ENCODE results near the gene ZNF385D.
A peak's percentile ranks its signal among the peaks of the same experiment; 100 is the strongest.

ZNF385D gene

DNA sequence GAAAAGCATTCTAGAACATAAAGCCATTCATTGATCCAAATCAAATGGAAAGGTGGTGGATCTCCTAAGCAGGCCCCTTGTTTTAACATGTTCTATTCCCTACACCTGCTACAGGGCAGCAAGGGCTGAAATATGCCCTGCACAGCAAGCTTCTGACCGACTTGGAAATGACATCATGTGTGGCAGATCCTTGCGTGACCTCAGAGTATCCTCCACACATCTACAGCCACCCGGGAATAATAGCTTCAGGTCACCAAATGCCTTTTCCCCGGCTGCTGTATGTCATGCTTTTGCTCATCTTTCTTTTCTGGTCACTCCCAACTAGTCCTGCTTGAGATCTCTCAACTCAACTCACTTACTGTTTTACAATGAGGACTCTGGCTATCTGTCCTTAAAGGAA lies 158.2 kb downstream of the ZNF385D start:
- no peak for DNase-seq (ENCODE audit: low read depth)

DNA sequence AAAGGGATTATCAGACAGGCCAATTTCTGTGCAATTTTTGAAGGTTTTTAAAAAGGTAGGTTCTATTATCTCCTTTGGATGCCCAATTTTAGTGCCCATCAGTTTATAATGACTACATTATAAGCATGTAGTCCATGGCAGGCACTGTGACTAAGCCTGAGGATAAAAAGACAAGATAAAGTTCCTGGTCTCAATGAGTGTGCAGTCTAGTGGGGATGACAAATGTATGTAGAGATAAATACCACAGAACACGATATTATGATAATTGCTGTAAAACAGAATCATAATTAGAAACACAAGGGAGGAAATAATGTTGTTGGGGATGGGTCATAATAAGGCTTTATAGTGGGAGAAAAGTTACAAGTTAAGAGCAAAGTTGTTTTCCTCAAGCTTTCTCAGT lies 163.1 kb downstream of the ZNF385D start:
- no peak for DNase-seq (ENCODE audit: low read depth)

DNA sequence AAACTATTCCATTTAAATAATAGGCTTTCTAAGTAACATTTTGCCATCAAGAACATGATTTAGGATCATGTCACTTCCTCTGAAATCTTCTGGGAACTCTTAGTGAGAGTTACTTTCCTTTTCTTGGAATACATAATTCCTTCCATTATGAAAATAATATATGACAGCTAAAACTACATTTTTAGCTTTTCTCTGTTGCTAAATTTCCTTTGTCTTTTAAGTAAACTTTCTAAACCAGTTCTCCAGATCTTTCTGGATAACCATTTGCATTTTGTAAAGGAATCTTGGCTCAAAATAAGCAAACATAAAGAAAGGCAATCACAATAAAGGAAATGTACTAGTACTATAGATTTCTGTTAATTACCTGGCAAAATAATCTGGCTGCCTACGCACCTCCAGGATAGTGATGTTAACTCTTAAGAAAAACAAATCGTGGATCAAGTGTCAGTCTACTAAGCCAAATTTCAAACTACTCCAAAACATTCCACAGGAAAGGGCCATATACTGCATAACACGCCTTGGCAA lies 165.7 kb downstream of the ZNF385D start:
- DNase-seq (ENCODE audit: low read depth), result no peak

DNA sequence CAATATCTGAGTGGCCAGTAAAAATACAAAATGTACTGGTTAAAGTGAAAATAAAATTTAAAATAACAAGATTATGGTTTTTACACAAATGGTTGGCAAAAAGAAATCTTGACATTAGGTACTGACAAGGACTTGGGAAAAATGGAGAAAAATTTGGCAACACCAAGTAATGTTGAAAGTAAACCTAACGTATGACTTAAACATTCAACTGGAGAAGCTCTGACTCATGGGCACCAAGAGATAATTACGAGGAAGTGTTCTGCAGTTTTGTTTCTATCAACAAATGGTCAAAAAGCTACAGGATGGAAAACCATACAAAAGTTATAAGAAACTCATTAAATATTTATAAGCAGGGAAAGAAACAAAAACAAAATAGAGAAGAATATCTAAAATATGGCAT lies 177.7 kb downstream of the ZNF385D start:
- no peak for DNase-seq (ENCODE audit: low read depth)

DNA sequence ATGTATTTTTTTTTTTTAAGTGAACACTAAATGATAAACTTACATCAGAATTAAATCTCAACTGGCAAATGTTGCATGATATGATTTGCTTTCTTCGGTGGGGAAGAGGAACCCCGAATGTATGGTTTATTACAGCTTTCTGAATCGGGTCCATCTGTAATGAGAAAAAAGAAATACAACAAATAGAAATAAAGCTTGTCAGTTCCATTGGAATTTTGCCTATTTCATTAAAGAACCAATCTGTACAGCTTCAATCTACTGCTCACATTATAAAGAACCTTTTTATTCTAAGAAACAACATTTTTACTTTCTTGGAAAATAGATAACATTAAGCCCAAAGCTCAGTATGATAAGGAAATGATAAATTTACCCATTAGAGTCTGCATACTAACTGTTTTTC lies 186.5 kb downstream of the ZNF385D start:
- DNase-seq (ENCODE audit: low read depth), result no peak

DNA sequence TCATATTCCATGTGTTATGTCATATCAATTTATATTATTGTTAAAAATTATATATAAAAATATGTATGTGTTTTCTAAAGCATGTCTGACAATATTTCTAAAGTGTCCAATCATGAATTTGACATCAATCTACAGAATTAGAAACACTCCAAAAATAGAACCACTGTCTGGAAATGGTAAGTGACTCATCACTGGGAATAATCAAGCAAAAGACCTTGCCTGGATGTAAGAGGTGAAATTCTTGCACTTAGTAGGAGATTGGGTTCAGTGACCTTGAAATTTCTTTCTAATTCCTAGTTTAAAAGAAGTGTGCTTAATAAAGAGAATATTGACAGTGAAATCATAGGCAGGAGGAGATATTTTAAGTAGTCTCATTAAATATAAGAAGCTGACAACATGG lies 188.8 kb downstream of the ZNF385D start:
- no peak for DNase-seq (ENCODE audit: low read depth)

DNA sequence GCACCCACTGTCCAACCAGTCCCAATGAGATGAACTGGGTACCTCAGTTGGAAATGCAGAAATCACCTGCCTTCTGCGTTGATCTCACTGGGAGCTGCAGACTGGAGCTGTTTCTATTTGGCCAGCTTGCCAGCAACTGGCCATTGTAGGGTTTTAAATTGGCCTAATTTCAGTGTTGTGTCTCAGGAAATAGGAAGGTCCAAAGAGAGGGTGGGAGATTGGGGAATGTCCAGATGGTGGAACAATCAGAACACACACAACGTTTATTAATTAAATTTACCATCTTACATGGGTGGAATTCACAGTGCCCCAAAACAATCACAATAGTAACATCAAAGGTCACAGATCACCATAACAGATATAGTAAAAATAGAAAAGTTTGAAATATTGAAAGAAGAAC lies 189.5 kb downstream of the ZNF385D start:
- DNase-seq (ENCODE audit: low read depth), result no peak

DNA sequence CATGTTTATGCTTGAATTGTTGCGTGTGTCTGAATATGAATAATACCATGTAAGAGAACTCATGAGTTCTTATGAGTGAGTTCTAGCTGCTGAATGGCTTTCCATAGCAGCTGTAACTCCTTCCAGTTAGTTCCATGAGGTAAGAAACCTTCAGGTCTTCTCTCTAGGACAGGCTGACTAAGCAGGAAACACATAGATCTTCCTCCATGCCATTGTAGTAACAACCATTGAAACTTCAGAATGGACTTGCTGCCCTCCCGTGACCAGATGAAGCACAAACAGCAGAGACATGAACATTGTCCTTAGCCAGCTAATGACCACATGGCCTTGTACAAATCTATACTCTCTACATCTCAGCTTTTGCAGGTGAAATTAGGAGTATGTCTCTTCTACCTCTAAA lies 200.0 kb downstream of the ZNF385D start:
- no peak for DNase-seq (ENCODE audit: low read depth)

DNA sequence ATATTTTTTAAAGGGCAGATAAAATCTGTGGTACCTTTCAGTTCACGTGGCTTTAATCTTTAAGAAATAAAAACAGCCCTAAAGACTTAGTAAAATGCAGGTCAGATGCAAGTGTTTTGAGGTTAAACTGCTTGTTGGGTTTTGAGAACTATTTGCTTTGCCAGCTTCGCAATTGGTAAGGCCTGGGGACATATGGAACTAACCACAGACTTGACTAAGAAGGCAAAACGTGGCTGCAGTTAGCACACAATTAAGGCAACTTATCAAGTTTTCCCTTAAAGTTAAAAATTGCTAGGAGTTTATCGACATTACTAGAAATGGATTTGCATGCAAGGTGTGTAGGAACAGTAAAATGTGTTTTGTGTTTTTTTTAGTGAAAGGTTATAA lies 206.9 kb downstream of the ZNF385D start:
- DNase-seq (ENCODE audit: low read depth), result no peak

DNA sequence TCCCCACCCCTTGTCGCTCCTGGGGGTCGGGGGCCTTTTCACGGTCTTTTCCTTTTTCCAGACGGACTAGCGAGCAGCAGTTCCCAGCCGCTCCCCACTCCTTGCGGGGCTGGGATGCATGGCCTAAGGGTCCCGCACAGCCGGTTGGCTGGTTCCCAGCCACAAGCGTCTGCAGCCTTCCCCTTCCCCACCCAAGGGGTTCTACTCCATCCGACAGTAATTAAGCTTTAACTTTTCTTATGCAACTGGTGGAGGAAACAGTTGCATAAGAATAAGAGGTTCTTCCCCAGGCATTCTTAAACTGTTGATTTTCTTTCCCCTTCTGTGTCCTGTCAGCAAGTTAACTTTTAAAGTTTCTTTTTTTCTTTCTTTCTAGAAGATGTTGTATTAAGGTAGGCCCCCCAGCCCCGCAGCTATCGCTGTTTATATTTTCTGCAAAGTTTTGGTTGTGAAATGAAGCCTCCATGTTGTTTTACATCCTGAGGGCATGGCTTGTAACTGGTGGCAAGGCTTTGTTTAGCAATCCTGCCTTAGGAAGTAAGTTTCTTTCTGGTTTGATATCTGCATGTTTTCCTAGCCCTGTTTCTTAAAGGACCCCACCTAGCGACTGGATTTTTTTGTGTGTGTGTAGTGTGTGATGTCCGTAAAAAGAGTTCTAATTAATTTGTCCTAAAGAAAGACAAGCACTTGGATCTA lies 207.5 kb downstream of the ZNF385D start:
- DNase-seq (ENCODE audit: low read depth), result no peak

DNA sequence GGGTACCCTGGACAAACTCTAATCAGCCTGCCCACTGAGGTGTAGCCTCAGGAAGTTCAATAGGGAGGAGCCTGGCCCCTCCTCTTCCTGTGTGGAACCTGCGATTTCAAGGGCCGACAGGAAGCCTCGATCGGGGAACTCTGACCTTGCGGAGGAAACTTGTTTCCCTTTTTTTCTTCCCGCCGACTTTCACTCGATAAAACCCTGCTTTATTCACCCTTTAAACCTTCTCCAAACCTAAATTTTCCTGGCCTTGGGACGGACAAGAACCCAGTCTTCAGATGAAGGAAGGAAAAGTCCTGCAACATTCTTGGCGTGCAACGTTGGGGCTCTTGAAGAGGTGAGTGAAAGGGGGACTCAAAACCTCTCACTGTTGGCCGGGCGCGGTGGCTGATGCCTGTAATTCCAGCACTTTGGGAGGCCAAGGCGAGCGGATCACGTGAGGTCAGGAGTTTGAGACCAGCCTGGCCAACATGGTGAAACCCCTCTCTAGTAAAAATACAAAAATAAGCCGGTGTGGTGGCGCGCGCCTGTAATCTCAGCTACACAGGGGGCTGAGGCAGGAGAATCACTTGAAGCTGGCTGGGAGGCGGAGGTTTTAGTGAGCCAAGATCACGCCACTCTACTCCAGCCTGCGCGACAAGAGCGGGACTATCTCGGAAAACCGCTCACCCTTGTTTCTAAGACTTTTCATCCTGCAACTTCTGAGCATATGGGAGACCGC lies 208.2 kb downstream of the ZNF385D start:
- DNase-seq (ENCODE audit: low read depth), result no peak

DNA sequence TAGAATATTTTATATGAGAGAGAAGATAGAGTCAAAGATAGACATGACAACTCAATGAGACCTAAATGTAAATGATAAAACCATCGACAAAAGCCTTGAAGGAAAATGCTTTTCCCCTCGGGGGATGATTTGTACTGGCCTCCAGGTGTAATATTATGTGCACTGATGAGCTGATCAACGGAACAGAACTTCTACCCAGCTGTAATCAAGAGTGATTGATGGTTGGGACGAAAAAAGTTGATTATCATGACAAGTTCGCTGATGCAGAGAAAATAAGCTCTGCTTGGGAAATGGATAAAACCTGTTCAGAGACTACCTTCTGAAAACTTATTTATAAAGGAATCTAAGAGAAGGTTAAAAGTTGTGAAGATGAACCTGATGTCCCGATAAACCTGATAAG lies 210.7 kb downstream of the ZNF385D start:
- DNase-seq (ENCODE audit: low read depth), result no peak

DNA sequence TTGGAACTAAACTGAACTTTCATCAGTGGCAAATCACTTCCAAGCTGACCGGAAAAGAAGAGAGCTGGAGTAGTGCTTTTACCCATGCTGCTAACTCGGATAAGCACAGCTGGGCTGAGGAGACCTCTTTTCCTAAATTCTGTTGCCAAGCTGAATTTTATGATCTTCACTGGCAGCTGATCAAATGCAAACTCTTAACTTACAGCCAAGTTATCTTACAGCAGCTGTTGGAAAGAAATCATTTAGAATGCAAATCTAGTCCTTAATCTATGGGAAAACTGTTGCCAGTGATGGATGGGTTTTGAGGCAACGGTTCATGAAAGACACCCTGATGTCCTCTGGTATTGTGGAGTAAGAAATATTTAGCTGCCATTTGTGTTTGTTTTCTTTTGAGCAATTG lies 216.5 kb downstream of the ZNF385D start:
- DNase-seq (ENCODE audit: low read depth), result no peak

DNA sequence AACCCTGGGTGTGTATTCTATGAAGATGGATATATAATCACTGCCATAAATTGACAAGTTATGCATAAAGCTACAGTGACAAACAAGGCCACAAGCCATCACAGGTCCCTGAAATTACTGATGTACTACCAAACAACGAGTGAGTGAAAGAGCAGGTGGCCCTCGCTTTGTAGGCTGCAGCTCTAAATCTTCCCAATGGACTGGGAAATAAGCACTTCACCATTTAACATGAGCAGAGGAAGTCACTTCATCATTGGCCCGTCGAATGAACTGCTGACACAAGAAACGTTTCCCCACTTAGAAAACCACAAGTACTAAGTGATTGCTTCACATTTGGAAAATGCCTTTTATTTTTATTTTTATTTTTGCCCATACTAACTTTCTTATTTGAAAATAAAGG lies 218.0 kb downstream of the ZNF385D start:
- no peak for DNase-seq (ENCODE audit: low read depth)

DNA sequence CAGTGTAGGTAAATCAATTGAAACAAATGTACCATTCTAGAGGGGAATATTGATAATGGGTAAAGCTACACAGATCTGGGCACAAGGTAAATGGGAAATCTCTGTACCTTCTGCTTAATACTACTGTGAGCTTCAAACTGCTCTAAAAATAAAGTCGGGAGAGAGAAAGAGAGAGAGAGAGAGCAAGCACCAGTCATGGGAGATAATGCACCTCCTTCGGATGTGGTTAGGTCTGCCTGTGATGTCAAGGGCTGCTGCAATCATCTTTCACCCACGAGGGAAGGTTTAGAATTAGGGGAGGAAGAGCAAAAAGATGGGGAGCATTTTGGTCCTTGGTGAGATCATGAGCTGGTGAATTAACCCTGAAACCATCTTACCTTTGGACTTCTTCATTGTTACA lies 219.1 kb downstream of the ZNF385D start:
- DNase-seq (ENCODE audit: low read depth), result no peak

DNA sequence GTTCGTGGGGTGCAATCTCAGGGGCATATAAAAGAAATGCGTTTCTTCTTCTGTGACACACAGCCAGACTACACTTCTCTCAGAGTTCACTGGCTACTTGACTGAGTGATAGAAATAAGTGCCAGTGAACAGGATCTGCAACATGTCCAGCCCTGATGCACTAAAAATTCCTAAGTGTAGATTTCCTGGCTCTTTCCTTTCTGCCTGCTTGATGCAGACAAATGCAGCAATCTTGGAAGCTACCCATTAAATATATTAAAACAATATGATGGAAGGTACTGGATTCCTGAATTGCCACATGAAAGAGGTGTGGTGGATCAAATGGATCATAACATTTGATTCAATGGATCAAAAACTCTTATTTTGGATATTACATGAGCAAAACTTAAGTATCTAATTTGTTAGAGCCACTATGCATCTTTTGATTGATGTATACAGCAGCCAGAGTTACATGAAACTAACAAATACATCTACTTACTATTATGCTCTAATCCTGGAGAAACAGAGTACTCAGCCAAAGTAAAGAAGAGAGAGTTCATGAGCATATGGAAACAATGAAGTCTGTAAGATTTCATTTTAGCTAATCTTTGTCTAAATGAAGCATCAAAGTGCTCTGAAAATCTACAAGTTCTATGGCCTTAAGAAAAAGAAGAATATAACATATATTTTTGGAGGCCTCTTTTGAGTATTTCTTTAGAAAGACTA lies 222.6 kb downstream of the ZNF385D start:
- no peak for DNase-seq (ENCODE audit: low read depth)

DNA sequence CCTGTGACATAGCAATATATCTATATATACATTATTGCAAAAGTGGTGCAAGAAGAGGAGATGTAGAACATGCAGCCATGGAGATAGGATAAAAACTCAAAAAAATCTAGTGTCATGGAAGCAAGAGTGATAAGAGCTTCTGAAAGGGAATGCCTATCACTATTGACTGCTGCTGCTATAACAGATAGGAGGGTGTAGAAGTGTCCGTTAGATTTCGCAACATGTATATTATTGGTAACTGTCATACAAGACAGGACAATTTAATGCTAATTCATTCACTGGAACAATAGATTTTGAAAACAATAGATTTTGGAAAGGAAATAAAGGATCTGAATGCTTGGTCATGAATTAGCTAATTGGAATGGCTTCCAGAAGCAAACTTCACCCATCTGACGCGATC lies 224.5 kb downstream of the ZNF385D start:
- DNase-seq (ENCODE audit: low read depth), result no peak

DNA sequence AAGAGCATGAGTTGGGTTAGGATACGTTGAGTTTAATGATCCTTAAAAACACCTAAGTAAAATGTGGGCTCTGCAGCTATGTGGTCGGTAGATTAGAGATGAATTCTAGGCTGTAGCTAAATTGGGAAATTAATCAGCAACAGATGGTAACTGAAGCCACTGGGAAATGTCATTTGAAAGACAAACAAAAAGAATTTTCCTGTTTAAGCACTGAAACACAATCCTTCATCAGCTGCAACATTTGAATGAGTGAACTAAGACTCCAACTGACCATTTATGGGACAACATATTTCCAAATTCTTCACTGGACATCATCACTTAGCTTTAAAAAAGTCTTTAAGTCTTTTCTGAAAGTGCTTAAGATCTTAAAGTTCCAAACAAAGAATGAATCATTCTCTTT lies 226.9 kb downstream of the ZNF385D start:
- peak; percentile 31 for DNase-seq (ENCODE audit: low read depth)

DNA sequence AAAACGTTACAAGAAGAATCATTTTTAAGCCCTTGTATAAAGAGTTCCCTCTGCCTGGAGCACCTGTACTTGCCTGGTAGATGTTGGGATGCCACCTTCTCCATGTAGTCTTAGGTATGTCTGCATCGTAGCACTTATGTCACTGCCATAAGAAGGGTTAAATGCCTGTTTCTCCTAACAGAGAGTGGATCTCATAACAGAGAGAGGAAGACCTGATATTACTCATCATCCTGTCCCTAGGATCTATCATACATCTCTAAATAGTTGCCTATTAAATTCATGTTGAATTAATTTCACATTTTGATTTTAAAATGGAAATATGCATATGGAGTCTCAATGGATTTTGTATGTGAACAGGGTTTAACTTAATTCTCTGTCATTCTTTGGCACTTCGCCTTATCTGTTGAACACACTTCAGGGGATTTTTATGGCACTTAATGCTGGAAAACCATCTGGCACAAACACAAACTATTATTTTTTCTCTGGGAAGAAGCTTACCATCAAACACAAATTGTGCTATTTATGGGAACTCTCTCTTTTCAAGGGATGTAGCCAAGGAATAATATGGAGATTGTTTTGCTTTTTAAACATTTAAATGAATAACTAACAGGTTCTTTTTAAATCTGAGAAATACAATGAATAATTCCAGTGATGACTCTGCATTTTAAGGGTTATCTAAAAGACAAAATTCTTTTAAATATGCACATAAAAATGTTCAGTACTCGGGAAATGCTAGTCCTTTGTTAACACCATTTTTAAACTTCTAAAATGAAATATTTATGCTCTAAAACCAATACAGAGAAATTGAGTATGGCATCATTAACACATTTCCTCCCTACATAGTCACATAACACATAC lies 230.7 kb downstream of the ZNF385D start:
- no peak for DNase-seq (ENCODE audit: low read depth)

DNA sequence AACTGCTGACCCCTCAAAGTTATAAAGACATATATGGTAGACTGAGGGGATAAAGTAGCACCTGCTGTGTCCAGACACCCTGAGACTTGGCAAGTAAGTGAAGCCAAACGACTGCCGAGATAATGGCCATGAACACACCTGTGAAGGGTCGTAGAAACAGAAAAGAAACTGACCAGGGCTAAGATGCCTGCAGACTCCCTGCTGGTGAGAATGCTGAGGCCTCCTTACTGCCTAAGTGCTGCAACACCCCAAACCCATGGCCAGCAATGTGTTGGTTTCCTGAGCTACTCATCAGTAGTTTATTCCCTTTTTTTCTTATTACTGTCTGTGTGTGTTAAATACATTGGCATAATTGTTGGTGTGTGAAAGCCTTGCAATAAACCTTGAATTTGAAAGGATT lies 233.8 kb downstream of the ZNF385D start:
- DNase-seq (ENCODE audit: low read depth), result no peak

DNA sequence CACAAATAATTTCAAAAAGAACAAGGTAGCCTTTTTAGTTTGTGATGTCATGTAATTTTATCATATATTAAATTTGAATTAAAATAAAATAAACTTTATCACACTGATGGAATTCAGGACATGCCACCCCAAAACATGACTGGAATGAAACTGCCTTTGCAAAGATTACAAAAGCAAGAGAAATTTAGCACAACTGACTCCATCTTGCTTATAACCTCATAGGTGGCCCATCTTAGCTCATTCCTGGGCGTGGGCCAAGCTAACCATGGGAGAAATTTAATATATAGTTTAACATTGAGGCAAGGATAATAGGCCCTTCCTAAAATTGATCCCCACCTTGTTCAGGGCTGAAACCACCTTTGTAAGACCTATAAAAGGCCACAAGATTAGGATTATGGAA lies 235.6 kb downstream of the ZNF385D start:
- no peak for DNase-seq (ENCODE audit: low read depth)
